NCI-H2196 (cell line): ENCODE measurements around the gene AKNA.

ENCODE experiments used
- DNase-seq: peaks from one replicate; lab custom pipeline; 2025; ENCODE audit not compliant: unreplicated experiment; lab: John Stamatoyannopoulos, UW

The AKNA gene

GRCh38 chr9:114307899-114308267 lies 79.9 kb downstream of the AKNA start:
- no peak for DNase-seq

- DNase-seq, result no peak
Observed at GRCh38 chr9:114304416-114305188, 83.2 kb downstream of the AKNA start.

- no peak for DNase-seq
Observed at GRCh38 chr9:114303977-114304376, 83.8 kb downstream of the AKNA start.

GRCh38 chr9:114303571-114303970 lies 84.2 kb downstream of the AKNA start:
- no peak for DNase-seq

GRCh38 chr9:114302727-114303126 lies 85.1 kb downstream of the AKNA start:
- DNase-seq, result no peak

GRCh38 chr9:114301798-114302565 lies 85.8 kb downstream of the AKNA start:
- DNase-seq, result no peak

GRCh38 chr9:114300846-114301797 lies 86.7 kb downstream of the AKNA start:
- no peak for DNase-seq

- DNase-seq, result no peak
Observed at GRCh38 chr9:114300153-114300845, 87.5 kb downstream of the AKNA start.

GRCh38 chr9:114299286-114300152 lies 88.3 kb downstream of the AKNA start:
- DNase-seq, result no peak

GRCh38 chr9:114296338-114296737 lies 91.4 kb downstream of the AKNA start:
- no peak for DNase-seq

GRCh38 chr9:114294664-114295063 lies 93.1 kb downstream of the AKNA start:
- DNase-seq, result no peak

- DNase-seq, result no peak
Observed at GRCh38 chr9:114291886-114292590, 95.7 kb downstream of the AKNA start.

GRCh38 chr9:114291064-114291474 lies 96.7 kb downstream of the AKNA start:
- peak; percentile 63 for DNase-seq

- no peak for DNase-seq
Observed at GRCh38 chr9:114290561-114290986, 97.2 kb downstream of the AKNA start.

- no peak for DNase-seq
Observed at GRCh38 chr9:114289571-114290481, 98.0 kb downstream of the AKNA start.

GRCh38 chr9:114289106-114289505 lies 98.7 kb downstream of the AKNA start:
- DNase-seq, result no peak

- no peak for DNase-seq
Observed at GRCh38 chr9:114288193-114289091, 99.3 kb downstream of the AKNA start.
